HepG2 (cell line): ENCODE data around the gene AMZ1. TPM values are rescaled to one million over a fixed set of nuclear protein-coding genes. Genes with fewer than 3 reads are reported as not detected.
A peak's percentile ranks its signal among the peaks of the same experiment; 100 is the strongest.

ENCODE experiments used
- DNMT3B ChIP-seq: conservative IDR thresholded peaks from 2 replicates; pipeline ENCODE4 v1.6.1; 2016; ENCODE audit warnings: missing biosample characterization, control low read depth
- EP300 ChIP-seq, 3 experiments: sonication (generic) in 1 of 3; formaldehyde crosslinking in 1 of 3; IDR thresholded peaks; 2 replicates each; pipeline versions ENCODE4 v1.5.1 to v1.6.1; 2011 to 2020; ENCODE audit warnings: low read depth in 2 of 3, low read length in 2 of 3, borderline replicate concordance in 1 of 3, improper control_type of control experiment in 1 of 3, mild to moderate bottlenecking in 1 of 3, missing genetic modification reagents in 1 of 3, moderate library complexity in 1 of 3
- FOSL1 ChIP-seq: sonication (generic); formaldehyde crosslinking; IDR thresholded peaks from 2 replicates; pipeline ENCODE4 v1.9.0; 2021; ENCODE audit warnings: missing genetic modification reagents, borderline replicate concordance
- GFI1 ChIP-seq: sonication (generic); formaldehyde crosslinking; IDR thresholded peaks from 2 replicates; pipeline ENCODE4 v1.5.0; 2020; ENCODE audit warnings: missing genetic modification reagents, mild to moderate bottlenecking, borderline replicate concordance
- HNF1A ChIP-seq, 2 experiments: sonication (generic) in 1 of 2; formaldehyde crosslinking in 1 of 2; IDR thresholded peaks; 2 replicates each; pipeline versions ENCODE4 v1.4.0 to v1.6.1; 2016 to 2020; ENCODE audit warnings: borderline replicate concordance in 1 of 2, low read depth in 1 of 2, mild to moderate bottlenecking in 1 of 2, missing genetic modification reagents in 1 of 2
- REPIN1 ChIP-seq: sonication (generic); formaldehyde crosslinking; IDR thresholded peaks from 2 replicates; pipeline ENCODE4 v1.8.0; 2022; ENCODE audit warnings: missing genetic modification reagents, low read depth, mild to moderate bottlenecking, borderline replicate concordance
- TARDBP ChIP-seq: sonication (generic); formaldehyde crosslinking; IDR thresholded peaks from 2 replicates; pipeline ENCODE4 v1.8.0; 2022; ENCODE audit warnings: mild to moderate bottlenecking, missing genetic modification reagents
- ZBED4 ChIP-seq: sonication (generic); formaldehyde crosslinking; IDR thresholded peaks from 2 replicates; pipeline ENCODE4 v1.4.0; 2020; ENCODE audit warnings: missing genetic modification reagents, borderline replicate concordance
- ZBTB33 ChIP-seq: sonication (generic); formaldehyde crosslinking; IDR thresholded peaks from 2 replicates; pipeline ENCODE4 v1.4.0; 2020; ENCODE audit warnings: missing genetic modification reagents
- ZBTB34 ChIP-seq: sonication (generic); formaldehyde crosslinking; IDR thresholded peaks from 2 replicates; pipeline ENCODE4 v1.8.0; 2022; ENCODE audit warnings: mild to moderate bottlenecking, missing genetic modification reagents
- ZFP36L2 ChIP-seq: sonication (generic); formaldehyde crosslinking; IDR thresholded peaks from 2 replicates; pipeline ENCODE4 v1.4.0; 2020; ENCODE audit warnings: missing genetic modification reagents
- ZNF558 ChIP-seq: sonication (generic); formaldehyde crosslinking; IDR thresholded peaks from 2 replicates; pipeline ENCODE4 v1.9.0; 2022; ENCODE audit warnings: mild to moderate bottlenecking, missing genetic modification reagents, borderline replicate concordance
- ZNF616 ChIP-seq: sonication (generic); formaldehyde crosslinking; IDR thresholded peaks from 2 replicates; pipeline ENCODE4 v1.5.0; 2020; ENCODE audit warnings: low read depth, mild to moderate bottlenecking, missing genetic modification reagents
- ZNF644 ChIP-seq: IDR thresholded peaks from 2 replicates; pipeline ENCODE4 v1.6.1; 2016; ENCODE audit warnings: low read depth
- ZNF746 ChIP-seq: sonication (generic); formaldehyde crosslinking; IDR thresholded peaks from 2 replicates; pipeline ENCODE4 v1.8.0; 2022; ENCODE audit warnings: mild to moderate bottlenecking, missing genetic modification reagents
- polyA plus RNA-seq, 8 experiments: library from polyadenylated mRNA; depleted of rRNA in 3 of 8; stranded (reverse) in 7 of 8; unstranded in 1 of 8; fragments of >200 nt; fragmentation: Illumina TruSeq in 4 of 8; extraction: Trizol in 4 of 8; gene quantifications; 2 replicates each; pipeline versions ENCODE4 v1.2.1 to v1.2.3, GENCODE V29; 2011 to 2016; ENCODE audit warnings: low read depth in 4 of 8, missing spikeins in 1 of 8, mixed read lengths in 1 of 8; ENCODE audit not compliant: insufficient read depth in 1 of 8
- total RNA-seq, 5 experiments: library from RNA; depleted of rRNA; stranded (reverse); fragments of >200 nt; fragmentation: Illumina TruSeq; extraction: Trizol; gene quantifications; 2 replicates each; pipeline ENCODE4 v1.2.3, GENCODE V29; 2016; ENCODE audit warnings: low read depth in 1 of 5

AMZ1 gene
- total and polyA plus RNA-seq, 2 of the 13 experiments (the other 11 are each of a cell fraction or from before 2014, with no cell fraction given) = 0.03 TPM; not detected in 1

- TF ChIP-seq ZBED4 (CRISPR knock-in tag) = peak; percentile 99
- TF ChIP-seq GFI1 = peak; percentile 73; the same call in 1 of the 2 replicates
- no peak for TF ChIP-seq ZBTB34 (CRISPR knock-in tag)
- 0 out of 2 replicates have a peak, but pooled peaks have one; percentile 46 for TF ChIP-seq ZNF644
- TF ChIP-seq ZNF746 (CRISPR knock-in tag) = peak; percentile 96
- TF ChIP-seq ZNF616 (CRISPR knock-in tag) = peak; percentile 91; the same call in 1 of the 2 replicates
- peak; percentile 80; the same call in 1 of the 2 replicates for TF ChIP-seq REPIN1 (CRISPR knock-in tag)
- no peak; the same call in 1 of the 2 replicates for TF ChIP-seq ZFP36L2 (CRISPR knock-in tag)
- TF ChIP-seq HNF1A (IDR thresholded peaks at IDR 0.05; ENCODE audit: low read depth) = no peak
- TF ChIP-seq HNF1A (CRISPR knock-in tag; IDR thresholded peaks at IDR 0.05; ENCODE audit: borderline replicate concordance) = peak; percentile 40; the same call in 1 of the 2 replicates
- peak; percentile 92 for TF ChIP-seq DNMT3B (CRISPR knock-in tag)
- peak in 1 of 2 experiments; percentile 40; a peak in 1 of 4 replicates for TF ChIP-seq EP300 (IDR thresholded peaks at IDR 0.05; ENCODE audit: low read depth in 2 of 2, low read length in 2 of 2)
- peak; percentile 78 for TF ChIP-seq EP300 (CRISPR knock-in tag; IDR thresholded peaks at IDR 0.05; ENCODE audit: borderline replicate concordance)
- peak; percentile 96 for TF ChIP-seq ZBTB33 (CRISPR knock-in tag)
- TF ChIP-seq ZNF558 (CRISPR knock-in tag) = peak; percentile 87; the same call in 1 of the 2 replicates
- no peak for TF ChIP-seq FOSL1 (CRISPR knock-in tag)
- TF ChIP-seq TARDBP (CRISPR knock-in tag) = peak; percentile 81; the same call in 1 of the 2 replicates
Measured at GRCh38 chr7:2663121-2663886, 24.7 kb upstream of the AMZ1 start (continued).
